NCI-H524 (cell line): ENCODE results near the gene LRRC32.

Experiments used
- DNase-seq, 2 experiments: peaks; one replicate each; lab custom pipeline; 2025; lab: John Stamatoyannopoulos, UW

LRRC32 gene, protein sequence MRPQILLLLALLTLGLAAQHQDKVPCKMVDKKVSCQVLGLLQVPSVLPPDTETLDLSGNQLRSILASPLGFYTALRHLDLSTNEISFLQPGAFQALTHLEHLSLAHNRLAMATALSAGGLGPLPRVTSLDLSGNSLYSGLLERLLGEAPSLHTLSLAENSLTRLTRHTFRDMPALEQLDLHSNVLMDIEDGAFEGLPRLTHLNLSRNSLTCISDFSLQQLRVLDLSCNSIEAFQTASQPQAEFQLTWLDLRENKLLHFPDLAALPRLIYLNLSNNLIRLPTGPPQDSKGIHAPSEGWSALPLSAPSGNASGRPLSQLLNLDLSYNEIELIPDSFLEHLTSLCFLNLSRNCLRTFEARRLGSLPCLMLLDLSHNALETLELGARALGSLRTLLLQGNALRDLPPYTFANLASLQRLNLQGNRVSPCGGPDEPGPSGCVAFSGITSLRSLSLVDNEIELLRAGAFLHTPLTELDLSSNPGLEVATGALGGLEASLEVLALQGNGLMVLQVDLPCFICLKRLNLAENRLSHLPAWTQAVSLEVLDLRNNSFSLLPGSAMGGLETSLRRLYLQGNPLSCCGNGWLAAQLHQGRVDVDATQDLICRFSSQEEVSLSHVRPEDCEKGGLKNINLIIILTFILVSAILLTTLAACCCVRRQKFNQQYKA

GRCh38 chr11:76670485-76671236 is at the start of gene LRRC32:
TSS of gene LRRC32 (minus strand) at chr11:76670747. CDS start at chr11:76665954, 4,793 bp downstream.
- peak in 1 of 2 experiments; percentile 20 for DNase-seq

DNA sequence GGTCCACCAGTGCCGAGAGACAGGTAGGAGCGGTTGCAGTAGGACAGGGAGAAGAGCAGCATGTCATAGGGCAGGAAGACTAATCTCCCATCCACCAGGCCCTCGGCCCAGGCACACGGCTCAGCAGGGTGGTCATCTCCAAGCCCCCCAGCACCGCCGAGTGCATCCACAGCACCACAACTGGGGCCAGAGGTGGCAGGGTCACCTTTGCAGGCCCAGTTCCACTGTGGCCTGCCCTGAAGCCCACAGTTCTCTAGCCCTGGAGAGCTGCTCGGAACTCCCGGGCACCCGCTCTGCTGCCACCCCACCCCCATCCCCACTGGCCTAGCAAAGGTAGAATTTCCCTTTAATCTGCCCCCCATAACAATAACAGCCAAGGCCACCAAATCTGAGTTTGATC is 49.1 kb upstream of the LRRC32 start:
- no peak for DNase-seq

GRCh38 chr11:76719281-76719680 is 48.7 kb upstream of the LRRC32 start:
- DNase-seq: no peak

GRCh38 chr11:76717816-76718215 is 47.3 kb upstream of the LRRC32 start:
- no peak for DNase-seq

DNA sequence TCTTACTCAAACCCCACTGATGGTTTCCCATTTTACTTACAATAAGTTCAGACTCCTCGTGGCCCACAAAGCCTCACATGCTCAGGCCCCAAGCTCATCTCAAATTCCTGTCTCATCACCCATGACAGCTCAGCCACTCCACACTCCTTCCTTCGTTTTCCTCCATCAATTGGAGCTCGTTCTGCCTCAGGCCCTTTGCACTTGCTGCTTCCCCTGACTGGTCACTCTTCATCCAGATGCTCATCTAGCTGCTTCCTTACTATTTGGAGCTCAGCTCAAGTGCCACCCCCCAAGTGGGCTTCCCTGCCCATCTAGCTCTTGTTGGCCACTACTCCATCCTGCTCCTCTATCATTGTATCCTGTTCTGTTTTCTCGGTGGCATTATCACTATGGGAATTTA is 46.8 kb upstream of the LRRC32 start:
- no peak for DNase-seq

GRCh38 chr11:76716268-76716667 is 45.7 kb upstream of the LRRC32 start:
- no peak for DNase-seq

- no peak for DNase-seq
Measured at GRCh38 chr11:76714493-76714892, 43.9 kb upstream of the LRRC32 start.

DNA sequence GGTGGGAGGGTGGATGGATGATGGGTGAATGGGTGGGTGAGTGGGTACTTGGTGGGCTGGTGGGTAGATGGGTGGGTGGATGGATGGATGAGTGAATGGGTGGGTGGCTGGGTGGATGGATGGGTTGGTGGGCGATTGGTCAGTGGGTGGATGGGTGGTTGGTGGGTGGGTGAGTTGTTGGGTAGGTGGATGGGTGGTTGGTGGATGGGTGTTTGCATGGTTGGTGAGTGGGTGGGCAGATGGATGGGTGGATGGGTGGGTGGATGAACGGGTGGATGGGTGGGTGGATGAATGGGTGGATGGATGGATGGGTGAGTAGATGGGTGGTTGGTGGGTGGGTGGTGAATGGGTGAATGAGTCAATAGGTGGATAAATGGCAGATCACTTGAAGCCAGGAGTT is 43.0 kb upstream of the LRRC32 start:
- no peak for DNase-seq

DNA sequence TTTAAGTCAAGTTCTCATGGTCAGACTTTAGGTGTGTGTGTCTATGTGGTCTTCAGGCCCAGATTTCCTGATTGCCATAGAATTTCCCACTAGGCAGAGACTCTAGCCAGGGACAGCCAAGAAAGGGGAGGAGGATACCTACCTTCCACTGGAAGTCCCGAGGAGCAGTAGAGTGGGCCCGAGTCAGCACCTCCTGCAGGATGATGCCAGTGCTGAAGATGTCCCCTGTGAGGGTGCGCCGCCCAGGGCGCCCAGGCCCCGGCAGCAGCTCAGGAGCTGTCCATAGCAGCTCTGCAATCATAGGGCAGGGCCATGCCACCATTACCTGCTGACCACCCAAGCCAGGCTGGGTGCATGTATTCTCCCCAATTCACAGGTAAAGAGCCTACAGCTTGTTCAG is 41.6 kb upstream of the LRRC32 start:
- DNase-seq: no peak

DNA sequence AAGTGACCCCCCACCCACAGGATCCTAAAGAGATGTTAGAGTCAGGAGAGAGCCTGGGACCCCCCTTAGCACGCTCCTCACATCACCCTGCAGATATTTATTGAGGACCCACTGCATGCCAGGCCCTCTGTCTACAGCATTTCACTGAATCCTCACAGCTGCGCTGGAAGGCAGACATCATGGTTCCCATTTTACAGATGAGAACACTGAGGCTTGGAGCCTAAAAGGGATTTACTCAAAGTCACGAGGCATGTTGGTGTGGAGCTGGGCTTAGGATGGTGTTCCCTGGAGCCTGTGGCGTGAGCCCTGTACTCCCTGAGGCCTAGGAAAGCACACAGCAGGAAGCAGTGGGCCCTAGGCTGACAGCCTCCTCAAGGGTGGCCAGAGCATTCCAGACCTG is 39.2 kb upstream of the LRRC32 start:
- DNase-seq: no peak

- no peak for DNase-seq
Measured at GRCh38 chr11:76708972-76709660, 38.6 kb upstream of the LRRC32 start.

GRCh38 chr11:76707293-76707825 is 36.8 kb upstream of the LRRC32 start:
- DNase-seq: no peak

- no peak for DNase-seq
Measured at GRCh38 chr11:76706667-76707066, 36.1 kb upstream of the LRRC32 start.

DNA sequence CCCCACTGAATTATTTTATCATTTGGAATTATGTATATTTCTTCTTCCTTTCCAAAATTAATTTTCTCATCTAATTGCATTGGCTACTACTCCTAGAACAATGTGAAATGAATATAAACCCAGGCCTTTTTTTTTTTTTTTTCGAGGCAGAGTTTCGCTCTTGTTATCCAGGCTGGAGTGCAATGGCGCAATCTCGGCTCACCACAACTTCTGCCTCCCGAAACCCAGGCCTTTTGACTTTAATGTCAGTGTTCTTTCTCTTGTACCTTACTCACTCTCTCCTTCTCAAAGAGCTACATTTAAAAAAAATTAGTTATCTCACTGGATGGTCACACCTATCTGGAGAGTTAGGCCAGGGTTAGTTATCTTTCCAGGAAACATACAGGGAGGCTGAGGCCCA is 35.3 kb upstream of the LRRC32 start:
- no peak for DNase-seq

- peak in 1 of 2 experiments; percentile 60 for DNase-seq
Measured at GRCh38 chr11:76704171-76704948, 33.8 kb upstream of the LRRC32 start.

DNA sequence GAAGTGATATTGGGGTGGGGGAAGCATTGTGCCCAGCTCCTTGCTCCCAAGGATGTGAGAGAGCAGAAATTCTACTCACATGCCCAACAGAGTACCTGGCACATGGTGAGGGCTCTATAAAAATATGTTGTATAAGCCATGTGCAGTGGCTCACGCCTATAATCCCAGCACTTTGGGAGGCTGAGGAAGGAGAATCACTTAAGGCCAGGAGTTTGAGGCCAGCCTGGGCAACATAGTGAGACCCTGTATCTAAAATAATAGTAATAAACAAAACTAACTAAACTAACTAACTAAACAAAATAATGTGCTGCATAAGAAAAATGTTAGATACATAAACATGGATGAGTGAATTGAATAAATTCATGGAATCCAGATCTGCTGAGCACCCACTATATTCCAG is 33.2 kb upstream of the LRRC32 start:
- DNase-seq: no peak

GRCh38 chr11:76702336-76703128 is 32.0 kb upstream of the LRRC32 start:
- no peak for DNase-seq

DNA sequence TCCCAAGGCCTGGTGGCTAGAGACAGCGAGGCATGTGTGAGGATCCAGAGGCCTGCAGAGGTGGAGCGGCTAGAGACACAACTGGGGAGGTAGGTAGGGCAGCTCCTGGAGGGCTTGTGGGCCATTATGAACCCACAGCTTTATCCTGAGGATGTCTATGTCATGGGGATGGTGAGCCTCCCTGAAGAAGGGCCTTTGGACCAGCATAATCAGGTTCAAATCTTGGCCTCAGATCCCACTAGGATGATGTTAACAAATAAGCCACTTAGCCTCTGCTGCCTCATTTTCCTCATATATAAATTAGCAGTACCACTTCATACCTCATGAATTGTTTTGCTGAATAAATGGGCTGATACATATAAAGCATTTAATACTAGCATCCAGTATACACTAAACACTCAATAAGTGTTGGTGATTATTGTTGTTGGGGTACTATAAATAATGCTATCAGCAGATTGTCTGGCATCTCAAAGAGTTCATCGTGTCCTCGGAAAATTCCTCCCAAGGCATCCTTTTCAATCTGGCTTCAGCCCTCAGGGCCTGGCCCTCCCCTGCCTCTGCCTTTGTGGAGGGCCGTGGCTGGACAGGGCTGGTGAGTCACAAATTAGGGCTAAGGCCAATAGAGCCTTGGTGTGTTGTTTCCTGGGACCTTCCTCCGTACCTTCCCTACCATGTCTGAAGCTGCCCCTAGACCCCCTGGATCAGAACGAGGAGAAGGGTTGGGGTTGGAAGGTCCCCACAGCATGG is 30.9 kb upstream of the LRRC32 start:
- DNase-seq: no peak
